Activated effector memory CD4-positive, alpha-beta T cell treated with Interleukin-2 at 50 U/mL for 16 hours (primary cell): Measurements from ENCODE around the gene ARHGAP10.

Source experiments
- DNase-seq: peaks from one replicate; pipeline ENCODE4 v3.0.0-alpha.2; 2020

ARHGAP10 gene

DNA sequence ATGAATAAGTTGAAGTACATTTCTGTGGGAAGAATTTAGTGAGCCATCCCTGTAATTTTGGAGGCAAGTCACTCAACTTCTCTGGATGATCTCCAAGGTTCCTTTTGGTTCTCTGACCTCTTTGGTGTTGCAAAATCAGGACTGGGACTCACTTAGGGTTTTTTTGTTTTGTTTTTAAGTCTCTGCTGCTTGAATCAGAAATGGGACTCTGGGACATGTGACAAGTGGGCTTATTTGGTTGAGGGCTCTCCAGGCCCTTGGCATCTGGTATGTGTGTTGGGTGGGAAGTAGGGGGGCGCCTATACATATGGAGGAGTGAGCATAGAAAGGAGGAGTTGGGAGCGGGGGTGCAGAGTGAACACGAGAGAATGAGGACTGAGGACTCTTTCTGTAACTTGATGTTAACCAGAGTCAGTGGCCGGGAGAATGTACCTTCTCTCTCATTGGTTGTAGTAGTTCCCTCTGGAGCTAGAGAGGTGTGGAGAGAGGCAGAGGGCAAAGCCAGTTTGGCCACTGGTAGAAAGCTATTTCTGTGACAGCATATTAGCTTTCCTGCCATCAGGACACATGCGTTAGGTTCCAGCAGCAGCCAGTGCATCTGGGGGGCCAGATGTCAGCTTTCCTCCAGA is 1.9 kb downstream of the ARHGAP10 start:
- no peak for DNase-seq

DNA sequence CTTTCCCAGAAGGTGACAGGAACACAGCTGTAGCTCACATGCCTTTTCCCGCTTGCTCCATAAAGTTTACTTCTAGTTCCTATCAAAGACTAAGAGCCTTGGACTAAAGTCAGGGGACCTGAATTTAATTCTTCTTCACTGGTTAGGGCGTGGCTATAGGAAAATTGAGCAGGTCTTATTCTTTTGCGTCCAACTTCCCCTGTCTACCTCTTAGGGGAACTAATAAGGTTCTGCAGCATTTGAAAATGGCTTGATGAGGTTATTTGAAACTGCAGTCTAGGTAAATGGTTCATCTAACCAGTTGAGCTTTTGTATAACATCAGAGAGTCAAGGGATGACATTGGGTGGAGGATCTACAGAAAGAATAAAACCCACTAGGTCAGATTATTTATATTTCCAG is 2.6 kb downstream of the ARHGAP10 start:
- no peak for DNase-seq

DNA sequence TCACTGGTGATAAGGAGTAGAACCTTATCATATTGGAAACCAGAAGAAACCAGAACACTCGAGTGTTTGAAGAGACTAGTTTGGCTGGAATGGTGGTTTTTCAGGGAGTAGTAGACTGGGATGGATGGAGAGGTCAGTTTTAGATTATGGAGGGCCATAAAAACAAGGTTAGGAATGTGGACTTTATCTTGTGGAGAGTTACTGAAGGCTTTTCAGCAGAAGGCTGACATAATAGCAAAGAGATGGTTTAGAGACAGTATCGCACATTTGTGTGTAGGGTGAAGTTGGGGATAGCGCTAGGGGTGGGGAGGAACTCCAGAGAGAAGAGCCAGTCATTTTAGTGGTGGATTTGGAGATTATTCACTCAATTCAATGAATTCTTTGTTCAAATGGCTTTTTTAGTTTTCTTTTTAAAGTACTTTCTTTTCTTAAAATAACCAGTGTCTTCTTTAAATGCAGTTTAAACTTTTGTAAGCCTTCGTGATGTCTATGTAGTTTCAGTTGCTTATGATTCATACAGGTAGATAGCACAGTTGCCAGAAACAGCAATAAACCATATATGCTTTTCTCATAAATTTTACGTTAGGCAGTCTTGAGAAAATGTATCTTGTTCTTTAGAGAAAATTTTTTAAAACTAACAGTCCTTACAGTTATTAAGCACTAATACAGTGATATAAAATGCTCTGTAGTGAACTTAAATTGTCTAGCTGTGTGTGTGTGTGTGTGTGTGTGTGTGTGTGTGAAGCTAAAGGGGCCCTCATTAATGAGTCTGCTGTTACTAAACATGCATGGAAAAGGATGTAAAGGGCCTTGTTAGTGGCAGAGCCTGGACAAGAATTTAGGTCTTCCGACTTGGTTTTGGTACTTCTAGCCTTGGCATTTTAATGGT is 3.8 kb downstream of the ARHGAP10 start:
- no peak for DNase-seq

GRCh38 chr4:147736458-147736857 is 4.6 kb downstream of the ARHGAP10 start:
- DNase-seq = no peak

DNA sequence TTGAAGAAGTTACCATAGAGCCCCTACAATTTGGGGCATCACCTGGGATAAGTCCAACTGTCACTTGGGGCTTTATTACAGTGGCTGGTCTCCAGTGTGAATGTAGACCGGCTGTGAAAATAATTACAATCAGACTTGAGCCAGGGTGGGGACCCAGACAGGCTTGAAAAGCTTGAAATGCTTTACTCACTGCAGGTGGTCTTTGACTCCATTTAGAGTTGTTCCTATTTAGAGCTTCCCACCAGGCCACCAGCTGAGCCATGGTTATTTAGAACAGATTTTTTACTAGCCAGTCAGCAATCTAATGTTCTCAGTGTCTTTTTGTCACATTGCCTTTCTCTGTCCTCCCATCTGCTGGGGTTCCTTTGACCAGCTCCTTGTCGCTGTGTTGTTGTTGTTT is 5.7 kb downstream of the ARHGAP10 start:
- DNase-seq = no peak

- DNase-seq = no peak
Measured at GRCh38 chr4:147739239-147739823, 7.4 kb downstream of the ARHGAP10 start.

GRCh38 chr4:147740176-147740575 is 8.3 kb downstream of the ARHGAP10 start:
- DNase-seq = no peak

- DNase-seq = no peak
Measured at GRCh38 chr4:147741190-147741788, 9.4 kb downstream of the ARHGAP10 start.

GRCh38 chr4:147747787-147748454 is 16.0 kb downstream of the ARHGAP10 start:
- DNase-seq = no peak

DNA sequence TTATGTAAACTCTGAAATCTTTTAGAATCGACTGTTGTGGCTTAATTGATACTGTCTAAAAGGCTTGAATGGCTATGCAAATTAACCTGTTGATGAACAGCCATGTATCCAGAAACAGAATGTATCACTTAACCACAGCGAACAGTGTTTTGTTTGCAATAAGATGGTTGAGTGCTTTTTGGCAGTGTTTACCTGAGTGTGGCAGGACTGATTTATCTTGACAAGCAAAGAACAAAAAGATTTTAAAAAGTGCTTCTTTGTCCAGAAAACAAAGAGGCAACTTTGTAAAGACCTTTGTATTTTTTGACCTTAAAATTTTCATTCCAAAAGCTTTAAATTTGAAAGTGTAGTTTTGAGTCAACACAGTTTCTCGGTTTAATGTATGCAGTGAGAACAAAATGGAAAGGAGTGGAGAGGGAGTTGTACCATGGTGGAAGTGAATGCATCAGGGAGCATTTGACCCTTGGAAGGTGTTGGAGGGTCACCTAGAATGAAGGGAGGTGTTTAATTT is 18.0 kb downstream of the ARHGAP10 start:
- no peak for DNase-seq

- DNase-seq = no peak
Measured at GRCh38 chr4:147753047-147753446, 21.2 kb downstream of the ARHGAP10 start.

GRCh38 chr4:147754037-147754445 is 22.2 kb downstream of the ARHGAP10 start:
- DNase-seq = no peak

DNA sequence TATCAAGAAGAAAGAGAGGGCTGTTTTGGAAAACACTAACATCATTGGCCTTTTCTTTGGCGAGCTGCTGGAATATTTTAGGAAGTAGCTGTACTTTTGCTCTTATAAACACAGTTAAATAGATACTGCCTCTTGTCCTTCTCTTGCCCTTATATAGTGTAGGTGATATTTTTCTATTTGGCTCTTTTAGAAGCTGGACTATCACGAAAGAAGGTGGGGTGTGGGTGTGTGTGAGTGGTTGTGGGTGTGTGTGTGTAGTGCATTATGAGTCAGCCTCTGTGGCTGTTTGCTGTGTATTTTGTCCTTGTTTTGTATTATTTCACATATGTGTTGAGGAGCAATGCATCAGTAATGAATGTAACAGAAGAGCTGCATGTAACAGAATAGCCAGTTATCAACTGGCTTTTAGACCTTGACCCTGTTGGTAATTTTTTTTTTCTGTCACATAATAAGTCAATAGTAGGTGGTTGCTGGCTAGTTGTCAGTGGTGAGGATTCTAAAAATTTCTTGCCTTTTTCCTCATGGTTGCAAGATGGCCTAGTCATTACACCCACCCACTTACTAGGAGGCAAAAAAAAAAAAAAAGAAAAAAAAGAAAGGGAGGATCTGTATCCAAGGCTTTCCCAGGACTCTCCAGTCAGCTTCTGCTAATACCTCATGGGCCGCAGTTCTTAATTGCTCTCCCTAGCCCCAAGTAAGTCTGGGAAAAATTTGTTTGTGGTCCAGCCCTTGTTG is 23.8 kb downstream of the ARHGAP10 start:
- no peak for DNase-seq

DNA sequence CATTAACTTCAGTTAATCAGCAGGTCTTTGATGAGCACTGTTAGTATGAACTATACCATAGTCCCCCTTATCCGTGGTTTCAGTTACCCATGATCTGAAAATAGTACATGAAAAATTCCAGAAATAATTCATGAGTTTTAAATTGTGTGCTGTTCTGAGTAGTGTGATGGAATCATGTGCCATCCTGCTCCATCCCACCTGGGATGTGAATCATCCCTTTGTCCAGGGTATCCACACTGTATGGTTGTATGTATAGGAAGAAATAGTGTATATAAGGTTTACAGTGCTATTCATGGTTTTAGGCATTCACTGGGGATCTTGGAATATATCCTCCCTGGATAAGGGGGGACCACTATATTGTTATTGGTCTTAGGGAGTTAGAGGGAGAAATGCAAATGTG is 24.5 kb downstream of the ARHGAP10 start:
- no peak for DNase-seq

- no peak for DNase-seq
Measured at GRCh38 chr4:147760176-147760575, 28.3 kb downstream of the ARHGAP10 start.

GRCh38 chr4:147760695-147761094 is 28.8 kb downstream of the ARHGAP10 start:
- no peak for DNase-seq

DNA sequence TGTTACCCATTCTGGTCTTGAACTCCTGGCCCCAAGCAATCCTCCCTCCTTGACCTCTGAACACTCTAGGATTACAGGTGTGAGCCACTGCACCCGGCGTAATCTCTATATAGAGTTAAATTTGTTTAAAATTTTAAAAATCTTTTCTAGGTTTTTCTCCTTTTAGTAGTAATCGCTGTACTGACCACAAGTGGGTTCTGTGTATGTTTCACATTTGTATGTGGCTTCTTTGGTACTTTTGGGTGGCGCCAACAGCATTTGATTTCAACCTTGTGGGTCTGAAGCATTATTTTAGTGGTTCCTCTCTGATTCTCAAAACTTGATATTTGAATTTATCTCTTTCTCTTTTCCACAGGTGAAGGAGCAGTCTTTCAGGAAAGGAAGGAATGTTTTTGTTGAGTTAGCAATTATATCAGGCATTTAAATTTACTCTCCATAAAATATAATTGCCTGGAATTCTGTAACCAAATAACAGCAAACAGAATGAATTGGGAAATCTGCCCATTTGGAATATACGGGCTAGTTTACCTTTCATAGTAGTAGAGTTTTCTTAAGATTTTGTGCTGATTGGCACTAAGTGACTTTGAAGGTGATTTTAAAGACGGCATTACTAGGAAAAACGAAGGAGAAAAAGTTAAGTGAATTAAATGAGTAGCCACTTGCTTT is 29.5 kb downstream of the ARHGAP10 start:
- no peak for DNase-seq

DNA sequence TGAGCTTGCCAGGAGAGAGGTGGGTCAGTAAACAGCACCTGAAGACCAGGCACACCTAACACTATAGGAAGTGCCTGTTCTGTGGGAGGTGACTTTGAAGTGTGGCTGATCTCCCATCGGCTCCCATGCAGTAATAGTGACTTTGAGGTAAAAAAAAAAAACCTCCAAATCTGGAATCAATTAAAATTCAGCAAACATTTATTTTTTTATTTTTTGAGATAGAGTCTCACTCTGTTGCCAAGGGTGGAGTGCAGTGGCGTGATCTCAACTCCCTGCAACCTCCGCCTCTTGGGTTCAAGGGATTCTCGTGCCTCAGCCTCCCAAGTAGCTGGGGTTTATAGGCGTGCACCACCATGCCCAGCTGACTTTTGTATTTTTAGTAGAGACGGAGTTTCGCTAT is 32.4 kb downstream of the ARHGAP10 start:
- DNase-seq = no peak

- DNase-seq = no peak
Measured at GRCh38 chr4:147765121-147765529, 33.2 kb downstream of the ARHGAP10 start.

GRCh38 chr4:147768113-147768512 is 36.2 kb downstream of the ARHGAP10 start:
- no peak for DNase-seq

- no peak for DNase-seq
Measured at GRCh38 chr4:147769386-147769785, 37.5 kb downstream of the ARHGAP10 start.

DNA sequence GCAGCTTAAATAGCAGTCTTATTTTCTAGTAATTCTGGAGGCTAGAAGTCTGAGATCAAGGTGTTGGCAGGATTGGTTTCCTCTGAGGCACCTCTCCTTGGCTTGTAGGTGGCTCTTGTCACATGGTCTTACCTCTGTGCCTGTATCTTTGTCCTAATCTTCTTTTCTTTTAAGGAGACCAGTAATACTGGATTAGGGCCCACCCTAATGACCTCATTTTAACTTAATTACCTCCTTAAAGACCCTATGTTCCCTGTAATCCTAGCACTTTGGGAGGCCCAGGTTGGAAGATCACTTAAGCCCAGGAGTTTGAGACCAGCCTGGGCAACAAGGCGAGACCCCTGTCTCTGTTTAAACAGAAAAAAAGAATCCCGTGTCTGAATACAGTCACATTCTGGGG is 38.9 kb downstream of the ARHGAP10 start:
- no peak for DNase-seq
